GM19023 (cell line): Measurements from ENCODE around the gene CDH22.

Source experiments
- ATAC-seq: cut with Tn5 transposase; IDR thresholded peaks from one replicate; pipeline ENCODE4 v1.9.1; 2021; ENCODE audit warnings: mild to moderate bottlenecking, moderate library complexity; ENCODE audit not compliant: unreplicated experiment

The CDH22 gene

DNA sequence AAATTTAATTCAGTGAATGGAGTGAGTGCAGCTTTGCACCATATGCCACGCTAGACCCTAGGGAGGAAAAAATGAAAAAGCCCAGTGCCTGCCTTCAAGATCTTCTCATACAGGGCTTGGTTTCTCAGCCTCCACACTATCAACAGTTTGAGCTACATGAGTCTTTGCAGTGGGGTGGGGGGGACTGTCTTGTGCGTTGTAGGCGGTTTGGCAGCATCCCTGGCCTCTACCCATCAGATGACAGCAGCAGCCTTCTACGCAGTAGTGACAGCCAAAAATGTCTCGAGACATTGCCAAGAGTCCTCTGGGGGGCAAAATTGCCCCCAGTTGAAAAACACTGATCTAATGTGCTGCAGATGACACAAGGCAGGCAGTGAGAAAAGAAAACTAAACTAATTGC lies 6.2 kb downstream of the CDH22 start:
- ATAC-seq = no peak

DNA sequence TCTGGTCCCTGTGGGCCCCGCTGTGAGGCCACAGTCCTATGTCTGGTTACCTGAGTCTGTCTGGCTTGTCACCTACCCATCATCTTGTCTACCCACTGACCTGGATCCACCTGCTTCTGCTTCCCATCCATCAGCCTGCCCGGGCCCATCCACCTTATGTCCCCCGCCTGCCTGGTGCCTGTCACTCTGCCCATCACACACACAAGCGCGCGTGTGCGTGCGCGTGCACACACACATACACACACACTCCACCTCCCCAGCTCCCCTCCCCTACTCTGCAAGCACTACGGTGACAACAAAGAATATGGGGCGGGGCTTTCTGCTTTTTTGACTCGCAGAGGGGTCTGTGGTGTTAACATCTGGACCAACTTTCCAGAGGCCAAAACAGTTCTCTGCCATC lies 8.0 kb downstream of the CDH22 start:
- no peak for ATAC-seq

DNA sequence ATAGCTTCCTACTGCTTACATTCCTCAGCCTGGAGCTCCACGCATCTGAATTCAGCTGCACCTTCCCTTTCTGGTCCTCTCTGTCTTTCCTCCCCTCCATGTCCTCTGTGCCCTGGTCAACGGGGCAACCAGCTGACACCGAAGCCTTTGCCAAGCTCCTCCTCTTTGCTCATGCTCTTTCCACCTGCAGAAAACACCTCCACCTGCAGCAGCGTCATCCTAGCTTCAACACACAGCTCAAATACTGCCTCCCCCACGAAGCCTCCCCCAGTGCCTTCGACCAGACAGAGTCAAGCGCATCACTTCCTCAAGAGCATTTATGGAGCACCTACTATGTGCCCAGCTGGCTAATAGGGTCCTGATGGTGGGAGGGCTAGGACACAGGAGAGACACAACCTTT lies 9.2 kb downstream of the CDH22 start:
- ATAC-seq = no peak

DNA sequence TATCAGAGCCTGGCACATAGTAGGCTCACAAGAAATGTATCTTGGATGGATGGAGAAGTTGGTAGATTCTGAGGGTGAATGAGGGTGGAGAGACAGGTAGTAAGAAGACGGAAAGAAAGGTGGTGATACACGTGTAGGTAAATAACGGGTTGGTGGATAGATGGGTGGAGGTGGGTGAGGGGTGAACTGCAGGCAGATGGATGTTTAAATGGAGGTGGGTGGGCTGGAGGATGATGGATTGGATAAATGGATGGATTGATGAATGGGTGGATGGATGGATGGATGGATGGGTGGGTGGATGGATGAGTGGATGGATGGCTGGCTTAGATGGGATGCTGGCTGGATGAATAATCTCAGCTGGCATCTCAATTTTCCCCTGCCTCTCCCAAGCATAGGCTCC lies 9.9 kb downstream of the CDH22 start:
- ATAC-seq = no peak

DNA sequence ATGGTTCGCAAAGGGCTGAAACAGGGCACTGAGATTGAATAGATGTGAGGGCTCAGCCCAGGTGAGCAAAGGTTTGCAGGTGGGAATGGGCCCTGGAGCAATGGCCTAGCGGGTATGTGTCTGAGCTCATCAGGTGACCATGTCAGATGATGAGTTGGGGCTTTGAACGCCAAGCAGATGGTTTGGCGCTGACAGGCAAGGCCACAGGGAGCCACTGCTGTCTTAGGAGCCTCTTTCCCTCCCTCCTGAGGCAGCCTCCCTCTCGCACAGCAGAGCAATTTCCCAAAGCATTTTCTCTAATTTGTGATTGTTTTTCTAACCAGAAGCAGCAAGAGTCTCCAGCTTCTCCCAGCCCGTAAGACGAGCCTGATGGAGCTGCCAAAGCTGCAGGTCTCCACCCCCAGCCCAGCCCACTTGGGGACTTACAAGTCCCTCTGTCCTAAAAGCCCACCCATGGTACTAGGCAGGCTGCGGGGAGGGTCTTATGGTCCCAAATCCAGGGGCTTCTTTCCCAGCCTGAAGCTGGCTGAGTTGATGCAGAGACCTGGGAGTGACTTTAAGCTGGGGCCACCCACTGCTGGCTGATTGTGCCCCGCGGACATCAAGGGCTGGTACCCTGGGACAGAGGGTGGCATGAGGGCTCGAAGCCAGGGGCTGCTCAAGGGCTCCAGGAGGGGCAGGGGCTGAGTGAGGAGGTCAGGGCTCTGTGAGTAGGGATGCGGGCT lies 11.6 kb downstream of the CDH22 start:
- no peak for ATAC-seq

DNA sequence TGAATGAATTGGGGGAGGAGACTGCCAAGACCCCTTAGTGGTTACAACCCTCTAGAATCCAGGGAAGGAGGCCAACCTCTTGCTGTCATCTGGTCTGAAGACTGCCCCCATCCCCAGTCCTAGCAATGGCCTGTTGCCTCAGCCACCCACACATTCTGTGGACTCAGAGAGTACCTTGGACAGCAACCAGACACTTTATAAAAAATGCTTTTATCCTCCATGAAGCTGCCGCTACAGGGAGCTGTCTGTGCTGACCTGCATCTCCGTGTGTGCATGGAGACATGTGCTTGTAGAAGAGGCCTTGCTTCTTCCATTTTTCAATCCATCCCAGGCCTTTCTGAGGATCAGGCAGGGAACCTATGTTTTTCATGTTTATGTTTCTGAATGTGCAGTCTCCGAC lies 15.2 kb downstream of the CDH22 start:
- no peak for ATAC-seq

DNA sequence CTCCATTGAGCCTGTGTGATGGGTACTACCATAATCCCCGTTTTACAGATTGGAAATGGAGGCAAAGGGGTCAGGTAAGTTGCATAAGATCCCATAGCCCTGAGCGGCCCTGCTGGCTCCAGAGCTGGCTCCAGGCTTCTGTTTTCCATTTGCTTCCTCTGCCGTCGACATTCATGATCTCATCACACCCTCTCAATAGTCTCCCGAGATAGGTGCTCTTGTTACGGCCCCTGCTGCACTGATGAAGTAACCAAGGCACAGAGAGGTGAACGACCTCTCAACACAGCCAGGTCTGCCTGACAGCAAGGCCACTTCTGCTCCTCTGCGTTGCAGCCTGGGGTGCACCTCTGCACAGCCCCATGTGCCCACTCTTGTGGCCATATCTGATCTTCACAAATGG lies 16.9 kb downstream of the CDH22 start:
- no peak for ATAC-seq

DNA sequence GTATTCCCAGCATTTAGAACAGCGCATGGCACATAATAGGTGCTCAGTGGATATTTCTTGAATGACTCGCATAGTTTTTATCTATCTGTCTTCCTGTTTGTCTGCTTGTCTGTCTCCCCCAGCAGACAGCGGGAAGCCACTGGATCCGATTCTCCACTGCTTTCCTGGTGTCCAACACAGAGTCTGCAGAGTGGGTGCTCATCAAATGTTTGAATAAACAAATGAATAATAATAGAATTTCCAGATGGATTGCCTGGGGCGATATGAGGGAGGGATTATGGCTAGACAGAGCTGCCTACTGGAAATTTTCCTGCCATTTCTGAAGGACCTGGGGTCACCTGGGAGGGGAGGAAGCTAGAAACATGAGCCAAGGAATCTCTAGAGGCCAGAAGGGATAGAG lies 18.9 kb downstream of the CDH22 start:
- ATAC-seq = no peak

DNA sequence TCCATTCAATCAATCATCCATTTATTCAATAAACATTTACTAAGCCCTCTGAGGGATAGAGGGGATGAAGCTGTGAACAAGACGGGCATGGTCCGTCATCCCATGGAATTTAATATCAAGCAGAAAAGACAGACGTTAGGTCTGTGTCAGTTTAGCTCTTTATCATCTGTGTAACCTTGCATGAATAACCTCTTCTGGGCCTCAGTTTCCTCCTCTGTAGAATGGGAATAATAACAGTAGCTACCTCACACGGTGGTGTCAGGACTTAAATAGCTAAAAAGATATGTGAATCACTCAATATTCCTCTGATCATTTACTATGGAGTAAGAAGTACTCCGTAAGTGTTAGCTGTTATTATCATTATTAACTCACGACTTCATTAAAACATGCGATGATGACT lies 21.3 kb downstream of the CDH22 start:
- ATAC-seq = no peak

DNA sequence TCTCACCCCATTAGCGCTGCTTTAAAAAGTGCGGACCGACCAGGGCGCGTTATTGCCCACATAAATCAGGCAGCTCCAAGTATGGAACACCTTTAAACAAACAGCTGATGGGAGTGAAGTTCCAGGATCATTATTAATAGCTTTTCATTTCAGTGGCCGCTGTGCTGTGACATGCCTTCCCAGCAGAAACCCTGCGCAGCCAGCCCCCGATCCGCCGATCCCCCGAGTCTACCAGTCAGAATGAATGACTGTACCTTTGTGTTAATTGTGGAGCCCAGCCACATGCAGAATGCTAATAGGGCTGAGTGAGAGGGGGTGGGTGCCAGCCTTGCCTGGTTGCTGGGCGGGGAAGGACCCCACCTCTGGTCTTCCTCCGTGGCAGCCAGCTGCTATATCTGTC lies 21.9 kb downstream of the CDH22 start:
- no peak for ATAC-seq

DNA sequence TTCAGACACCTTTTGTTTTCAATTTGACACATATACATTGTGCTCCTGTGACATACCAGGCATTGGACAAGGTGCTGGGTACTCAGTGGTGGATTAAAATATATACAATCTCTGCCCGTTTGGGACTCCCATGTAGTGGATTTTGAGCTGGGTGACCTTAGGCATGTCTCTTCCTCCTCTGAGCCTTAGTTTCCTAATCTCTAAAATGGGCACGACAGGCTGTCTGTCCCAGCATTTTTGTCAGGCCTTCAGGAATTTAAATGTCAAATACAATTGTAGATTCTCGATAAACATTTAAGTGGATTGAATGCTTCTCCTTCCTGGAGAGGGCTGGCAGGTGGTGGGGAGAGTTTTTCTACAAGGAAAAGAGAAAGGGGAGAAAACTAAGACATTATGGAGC lies 22.6 kb downstream of the CDH22 start:
- ATAC-seq = no peak

DNA sequence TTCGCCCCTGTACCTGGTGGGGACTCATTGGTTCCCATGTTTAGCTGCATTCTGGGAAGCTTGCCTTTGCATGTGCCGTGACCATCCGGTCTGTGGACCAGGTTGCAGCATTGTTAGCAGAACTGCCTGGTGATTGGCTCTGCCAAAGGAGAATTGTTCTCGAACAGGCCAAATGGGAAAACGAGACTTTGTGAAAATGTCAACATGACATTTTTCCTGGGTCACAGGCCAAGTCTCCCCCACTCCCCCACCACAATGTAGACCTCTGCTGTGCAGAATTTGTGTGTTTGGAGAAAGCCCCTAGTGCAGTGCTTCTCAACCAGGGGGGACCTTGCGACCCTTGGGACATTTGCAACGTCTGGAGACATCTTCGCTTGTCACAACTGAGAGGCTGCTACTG lies 23.2 kb downstream of the CDH22 start:
- ATAC-seq = no peak

DNA sequence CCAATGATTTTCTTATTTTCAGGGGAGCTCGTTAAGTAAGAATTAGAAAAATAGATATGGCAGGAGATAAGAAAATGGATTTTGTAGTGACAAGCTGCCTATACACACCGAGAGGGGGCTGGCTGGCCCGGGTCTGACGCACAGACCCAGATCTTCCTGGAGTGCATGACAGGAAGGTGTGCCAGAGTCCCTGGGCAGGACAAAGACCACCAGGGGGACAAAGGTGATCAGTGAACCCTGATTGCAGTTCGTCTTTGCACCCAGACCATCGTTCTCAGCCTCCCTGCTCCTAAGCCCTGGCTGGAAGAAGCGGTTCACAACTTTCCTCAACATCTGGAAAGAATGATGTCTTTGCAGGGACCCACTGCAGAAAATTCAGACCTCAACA lies 24.3 kb downstream of the CDH22 start:
- no peak for ATAC-seq

DNA sequence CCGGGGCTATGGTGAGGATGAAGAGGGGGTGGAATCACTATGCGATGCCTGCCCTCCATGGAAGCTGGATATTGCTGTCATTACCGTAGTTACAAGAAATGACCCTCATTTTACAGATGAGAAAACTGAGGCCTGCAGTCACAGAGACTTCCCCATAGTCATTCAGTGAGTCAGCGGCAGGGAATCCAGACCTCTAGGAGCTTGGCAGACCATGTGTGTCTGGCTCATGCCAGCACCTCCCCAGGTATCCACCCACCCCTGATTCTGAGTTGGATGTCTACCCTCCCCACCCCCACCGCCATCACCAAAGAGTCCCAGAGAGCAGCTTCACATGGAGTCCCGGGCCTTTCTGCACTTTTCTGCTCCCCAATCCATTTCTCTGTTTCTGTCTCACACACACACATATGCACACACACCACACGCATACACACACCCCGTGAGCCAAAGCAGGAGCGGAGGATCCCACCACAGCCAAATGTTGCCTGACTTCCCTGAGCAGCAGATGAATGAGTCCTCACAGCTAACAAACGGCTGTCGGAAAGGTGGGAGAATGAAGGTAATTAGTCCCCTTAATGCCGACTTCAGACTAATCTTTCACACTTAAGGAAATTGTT lies 24.8 kb downstream of the CDH22 start:
- ATAC-seq = no peak

DNA sequence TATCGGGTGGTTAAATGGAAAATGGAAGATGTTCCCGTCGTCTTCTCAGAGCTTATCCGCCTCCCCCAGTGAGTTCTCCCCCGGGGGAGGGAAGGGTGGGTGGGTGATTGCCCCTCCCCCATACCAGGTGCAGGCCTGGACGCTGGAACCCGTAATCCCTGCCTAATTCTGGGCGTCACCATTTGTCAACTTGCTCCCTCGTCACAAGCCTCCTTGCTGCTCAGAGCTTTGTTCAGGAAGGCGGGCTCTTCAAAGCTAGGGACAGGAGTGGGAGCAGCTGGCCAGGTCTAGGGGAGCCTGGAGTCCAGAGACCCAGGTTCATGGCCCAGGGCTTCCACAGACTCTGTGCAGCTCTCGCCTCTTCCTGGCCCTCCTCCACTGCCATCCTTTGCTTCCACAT lies 25.6 kb downstream of the CDH22 start:
- ATAC-seq = no peak

DNA sequence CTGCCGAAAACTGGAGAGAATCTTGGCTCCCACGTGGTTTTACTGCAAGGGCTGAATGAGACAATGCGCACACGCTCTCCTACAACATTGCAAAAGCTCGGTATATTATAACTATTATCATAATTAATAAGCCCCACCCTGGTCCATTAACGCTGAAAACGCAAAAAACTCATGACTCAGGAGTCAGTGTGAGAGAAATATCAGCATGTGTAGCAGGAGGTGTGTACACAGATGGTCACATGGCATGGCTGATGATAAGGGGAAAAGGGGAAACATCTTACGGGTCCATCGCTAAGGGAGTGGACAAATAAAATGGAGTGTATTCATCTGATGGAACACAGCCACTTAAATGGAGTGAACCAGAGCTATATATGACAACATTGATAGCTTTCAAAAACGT lies 29.2 kb downstream of the CDH22 start:
- no peak for ATAC-seq

DNA sequence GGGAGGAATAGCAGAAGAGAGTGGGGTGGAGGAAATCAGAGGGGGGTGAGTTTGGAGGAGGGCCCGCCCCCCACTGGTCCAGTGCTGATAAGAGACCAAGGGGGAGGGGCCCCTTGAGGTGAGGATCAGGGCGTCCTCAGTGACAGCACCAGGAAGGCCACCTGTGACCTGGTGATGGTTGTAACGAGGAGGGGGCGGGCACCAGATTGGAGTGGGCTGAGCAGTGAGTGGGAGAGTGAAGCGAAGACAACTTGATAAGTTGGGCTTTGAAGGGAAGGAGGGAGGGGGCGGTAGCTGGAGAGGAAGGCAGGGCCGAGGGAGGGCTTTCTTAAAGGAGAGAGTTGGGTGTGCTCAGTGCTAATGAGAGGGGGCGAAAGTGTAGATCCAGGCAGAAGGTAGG lies 30.7 kb downstream of the CDH22 start:
- no peak for ATAC-seq

DNA sequence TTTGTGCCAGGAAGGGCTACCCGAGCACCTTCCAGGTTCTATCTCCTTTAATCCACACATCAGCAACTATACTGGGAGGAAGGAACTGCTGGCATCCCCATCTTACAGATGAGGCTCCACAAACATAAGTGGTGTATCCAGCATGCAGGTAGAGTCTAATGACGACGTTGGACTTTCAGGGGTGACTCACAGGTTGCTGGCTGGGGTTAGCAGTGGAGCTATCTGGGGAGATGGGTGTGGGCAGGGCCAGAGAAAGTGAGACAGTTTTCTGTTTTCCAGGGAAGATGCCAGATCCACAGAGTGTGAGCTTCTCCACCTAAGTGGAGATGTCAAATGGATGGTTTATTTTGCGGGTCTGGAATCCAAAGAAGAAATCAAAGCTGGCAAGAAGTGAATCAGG lies 31.8 kb downstream of the CDH22 start:
- ATAC-seq = no peak

DNA sequence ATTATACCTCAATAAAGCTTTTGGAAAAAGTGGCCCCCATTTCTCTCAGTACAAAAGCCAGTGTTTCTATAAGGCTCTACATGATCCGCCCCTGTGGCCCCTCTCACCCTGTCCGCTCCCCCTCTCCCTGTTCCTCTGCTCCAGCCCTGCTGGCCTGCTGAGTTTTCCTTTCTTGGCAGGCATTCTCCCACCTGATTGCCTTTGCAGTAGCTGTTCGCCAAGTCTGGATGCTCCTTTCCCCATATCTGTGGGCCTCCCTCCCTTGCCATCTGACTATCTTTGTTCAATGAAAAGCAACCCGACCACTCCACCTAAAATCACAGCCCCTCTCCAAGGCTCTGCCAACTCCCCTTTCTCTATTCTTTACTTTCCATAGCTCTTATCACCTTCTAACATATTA lies 33.2 kb downstream of the CDH22 start:
- no peak for ATAC-seq

DNA sequence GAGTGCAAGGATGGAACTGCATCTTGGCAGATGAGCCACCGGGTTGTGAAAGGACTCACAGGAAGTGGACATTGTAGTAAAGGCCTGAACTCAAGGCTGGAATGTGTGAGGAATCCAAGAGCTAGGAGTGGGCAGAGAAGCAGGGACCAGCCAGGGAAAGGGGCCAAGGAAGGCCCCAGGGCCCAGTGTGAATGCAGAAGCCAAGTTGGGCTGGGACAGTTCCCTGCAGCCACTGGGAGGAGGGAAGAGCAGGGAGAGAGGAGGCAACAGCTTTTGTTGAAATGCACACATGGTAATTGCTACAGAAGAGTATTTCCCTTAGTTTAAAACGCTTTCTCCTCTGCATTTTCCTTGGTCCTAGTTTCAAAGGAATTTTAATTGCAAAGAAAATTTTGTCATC lies 34.6 kb downstream of the CDH22 start:
- no peak for ATAC-seq

DNA sequence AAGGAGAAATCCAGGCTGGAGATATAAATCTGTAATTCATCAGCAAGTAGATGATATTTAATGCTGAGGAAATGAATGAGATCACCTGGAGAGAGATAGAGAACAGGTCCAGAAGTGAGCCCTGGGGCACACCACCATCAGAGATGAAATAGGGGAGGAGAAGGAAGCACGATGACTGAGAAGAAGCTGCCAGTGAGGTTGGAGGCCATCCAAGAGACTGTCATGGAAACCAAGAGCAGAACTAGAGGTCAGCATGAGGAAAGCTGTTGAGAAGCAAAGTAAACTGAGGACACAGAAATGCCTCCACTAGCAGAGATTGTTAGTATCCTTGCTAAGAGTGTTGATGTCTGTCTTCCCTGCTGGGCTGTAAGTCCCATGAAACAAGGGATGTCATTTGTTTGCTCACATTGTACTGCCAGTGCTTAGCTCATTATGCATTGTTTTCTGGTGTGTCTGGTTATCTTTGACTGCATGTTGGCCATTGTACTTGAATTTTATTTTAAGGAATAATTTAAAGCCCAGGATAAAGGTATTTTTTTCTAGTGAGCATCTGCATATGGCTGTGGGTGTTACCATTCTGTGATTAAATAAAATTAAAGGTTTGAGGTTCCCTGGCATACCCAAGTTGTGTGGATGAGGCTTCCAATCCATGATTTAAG lies 35.8 kb downstream of the CDH22 start:
- no peak for ATAC-seq

DNA sequence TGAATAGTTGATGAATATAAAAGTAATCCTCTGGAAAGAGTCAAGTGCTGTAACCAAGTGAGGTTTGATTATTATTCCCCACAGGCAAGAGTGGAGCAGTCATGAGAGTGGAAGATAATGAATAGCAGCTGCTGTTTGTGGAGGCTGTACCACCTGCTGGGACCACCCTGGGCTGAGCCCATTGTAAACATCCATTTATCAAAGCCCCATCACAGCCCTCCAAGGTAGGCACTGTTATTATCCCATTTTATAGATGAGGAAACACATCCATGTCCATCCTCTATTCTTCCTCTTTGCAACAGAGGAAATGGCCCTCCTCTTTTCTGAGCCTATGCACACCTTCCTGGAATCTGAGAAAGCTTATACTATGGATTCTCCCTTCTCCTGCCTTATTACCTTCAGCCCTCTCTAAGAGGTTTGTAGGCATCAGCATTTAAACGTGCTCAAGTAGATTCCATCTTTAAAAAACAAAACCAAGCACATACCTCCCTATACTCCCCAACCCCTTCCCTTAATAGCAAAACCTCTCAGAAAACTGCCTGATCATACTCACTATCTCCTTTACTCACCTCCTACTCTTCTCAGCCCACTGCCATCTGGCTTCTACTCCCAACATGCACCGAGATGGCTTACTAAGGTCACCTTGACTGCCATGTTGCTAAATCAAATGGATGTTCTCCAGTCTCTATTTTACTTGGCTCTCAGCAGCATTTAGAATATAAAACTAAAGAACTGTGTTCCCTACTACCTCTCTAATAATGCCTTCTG lies 37.1 kb downstream of the CDH22 start:
- no peak for ATAC-seq
